Measurements from ENCODE around the gene ROR2. TPM values are rescaled to one million over a fixed set of nuclear protein-coding genes. Genes with fewer than 3 reads are reported as not detected.
A peak's percentile ranks its signal among the peaks of the same experiment; 100 is the strongest.
"Not testable (repeated sequence)": the region's sequence is repeated elsewhere in the genome, so short reads cannot be mapped to it uniquely, and the experiment has no call there.

The ROR2 gene
- total and polyA plus RNA-seq, 2 experiments from 2014 or later: 8.1 to 18.8 TPM

DNA sequence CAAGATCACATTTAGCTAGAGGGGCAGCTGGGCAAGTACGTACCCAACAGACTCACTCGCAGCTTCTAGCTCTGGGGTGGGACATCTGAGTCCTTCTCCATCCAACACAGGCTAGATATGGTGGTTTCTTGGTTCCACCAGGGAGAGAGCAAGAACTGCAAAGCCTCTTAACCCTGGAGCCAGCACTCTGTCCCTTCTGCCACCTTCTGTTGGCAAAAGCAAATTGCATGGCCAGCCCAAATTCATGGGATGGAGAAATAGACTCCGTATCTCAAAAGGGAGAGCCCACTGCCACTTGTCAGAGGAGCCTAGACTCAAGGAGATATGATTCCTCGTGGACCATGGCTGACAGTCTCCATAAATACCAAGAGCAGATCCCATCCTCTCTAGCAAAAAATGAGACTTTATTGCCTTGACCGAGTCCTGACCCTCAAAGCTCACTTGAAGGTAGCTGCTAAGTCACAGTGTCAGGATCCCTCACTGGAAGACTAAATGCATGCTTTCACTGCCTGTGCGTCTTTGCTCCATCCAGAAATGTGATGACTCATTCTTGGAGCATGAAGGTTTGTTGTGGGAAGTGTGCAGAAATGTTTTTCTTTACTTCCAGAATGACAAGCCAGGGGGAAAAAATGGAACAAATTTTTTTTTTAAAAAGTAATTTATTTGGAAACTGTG lies 28.8 kb upstream of the ROR2 start:
- peaks cover 11% of the 10 kb centered on the region for H3K27me3 Mint-ChIP-seq (ENCODE audit: insufficient read depth, low read depth, poor library complexity)

GRCh38 chr9:91975254-91975653 lies 25.2 kb upstream of the ROR2 start:
- not testable (repeated sequence) for H3K4me2 ChIP-seq; H3K27me3 ChIP-seq (ENCODE audit: insufficient read depth); H2AFZ ChIP-seq; ATAC-seq; H3K4me1 Mint-ChIP-seq; H3K27ac Mint-ChIP-seq; H3K27me3 Mint-ChIP-seq (ENCODE audit: insufficient read depth, low read depth, poor library complexity); H3K27ac ChIP-seq (ENCODE audit: low read depth); H3K79me2 ChIP-seq (replicated peaks; ENCODE audit: insufficient read depth); DNase-seq (ENCODE audit: low spot score); H3K9me3 Mint-ChIP-seq; H3K36me3 ChIP-seq (ENCODE audit: insufficient read depth); H3K4me3 ChIP-seq; H3F3A ChIP-seq (replicated peaks; ENCODE audit: low read depth); H3K4me1 ChIP-seq (ENCODE audit: insufficient read depth); H3K9me2 ChIP-seq (ENCODE audit: insufficient read depth); H4K20me1 ChIP-seq (replicated peaks; ENCODE audit: insufficient read depth); H3K4me3 Mint-ChIP-seq; H3K36me3 Mint-ChIP-seq (ENCODE audit: low read depth)

More for the DNA sequence above, 28.8 kb upstream of the ROR2 start:
- H3K4me1 ChIP-seq (ENCODE audit: insufficient read depth): no peaks in the 10 kb centered on the region
- H3K27me3 ChIP-seq (ENCODE audit: insufficient read depth): no peaks in the 10 kb centered on the region
- H3K36me3 Mint-ChIP-seq (ENCODE audit: low read depth): peaks cover 14% of the 10 kb centered on the region; the same call in 2 of the 3 replicates
- H3K79me2 ChIP-seq (replicated peaks; ENCODE audit: insufficient read depth): no peaks in the 10 kb centered on the region
- no peak overlapping the region for H3K27ac ChIP-seq (ENCODE audit: low read depth)
- H2AFZ ChIP-seq: no peak overlapping the region
- peaks cover 3% of the 10 kb centered on the region; the same call in 1 of the 2 replicates for H3K9me2 ChIP-seq (ENCODE audit: insufficient read depth)
- no peaks in the 10 kb centered on the region for H3K36me3 ChIP-seq (ENCODE audit: insufficient read depth)
- peaks cover 6% of the 10 kb centered on the region; the same call in 2 of the 3 replicates for H3K4me1 Mint-ChIP-seq
- H3K4me3 ChIP-seq: no peak overlapping the region
- H3K9me3 Mint-ChIP-seq: peaks cover 34% of the 10 kb centered on the region
- TF ChIP-seq POLR2AphosphoS5 (IDR thresholded peaks at IDR 0.05; ENCODE audit: low read depth): no peak
- TF ChIP-seq, protein P1, sequence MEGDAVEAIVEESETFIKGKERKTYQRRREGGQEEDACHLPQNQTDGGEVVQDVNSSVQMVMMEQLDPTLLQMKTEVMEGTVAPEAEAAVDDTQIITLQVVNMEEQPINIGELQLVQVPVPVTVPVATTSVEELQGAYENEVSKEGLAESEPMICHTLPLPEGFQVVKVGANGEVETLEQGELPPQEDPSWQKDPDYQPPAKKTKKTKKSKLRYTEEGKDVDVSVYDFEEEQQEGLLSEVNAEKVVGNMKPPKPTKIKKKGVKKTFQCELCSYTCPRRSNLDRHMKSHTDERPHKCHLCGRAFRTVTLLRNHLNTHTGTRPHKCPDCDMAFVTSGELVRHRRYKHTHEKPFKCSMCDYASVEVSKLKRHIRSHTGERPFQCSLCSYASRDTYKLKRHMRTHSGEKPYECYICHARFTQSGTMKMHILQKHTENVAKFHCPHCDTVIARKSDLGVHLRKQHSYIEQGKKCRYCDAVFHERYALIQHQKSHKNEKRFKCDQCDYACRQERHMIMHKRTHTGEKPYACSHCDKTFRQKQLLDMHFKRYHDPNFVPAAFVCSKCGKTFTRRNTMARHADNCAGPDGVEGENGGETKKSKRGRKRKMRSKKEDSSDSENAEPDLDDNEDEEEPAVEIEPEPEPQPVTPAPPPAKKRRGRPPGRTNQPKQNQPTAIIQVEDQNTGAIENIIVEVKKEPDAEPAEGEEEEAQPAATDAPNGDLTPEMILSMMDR (conservative IDR thresholded peaks at IDR 0.05; ENCODE audit: low read depth in 2 of 2): peak; percentile 62 to 85
- no peak overlapping the region for H3K27ac Mint-ChIP-seq
- H3F3A ChIP-seq (replicated peaks; ENCODE audit: low read depth): no peaks in the 10 kb centered on the region
- peak; percentile 92 for ATAC-seq
- no peak overlapping the region for H3K4me2 ChIP-seq
- DNase-seq (ENCODE audit: low spot score): peak; percentile 69
- H4K20me1 ChIP-seq (replicated peaks; ENCODE audit: insufficient read depth): no peaks in the 10 kb centered on the region
- H3K4me3 Mint-ChIP-seq: no peak overlapping the region

GRCh38 chr9:91972711-91973110 lies 22.7 kb upstream of the ROR2 start:
- Histone ChIP-seq H3F3A (replicated peaks; ENCODE audit: low read depth) (no peaks in the 10 kb centered on the region), H3K9me2 (ENCODE audit: insufficient read depth) (no peaks in the 10 kb centered on the region), H3K79me2 (replicated peaks; ENCODE audit: insufficient read depth) (no peaks in the 10 kb centered on the region), H3K27me3 (ENCODE audit: insufficient read depth) (no peaks in the 10 kb centered on the region), H3K4me2 (no peak overlapping the region), H4K20me1 (replicated peaks; ENCODE audit: insufficient read depth) (no peaks in the 10 kb centered on the region), H2AFZ (no peak overlapping the region; the same call in 1 of the 2 replicates), H3K27ac (ENCODE audit: low read depth) (no peak overlapping the region), H3K4me3 (no peak overlapping the region), H3K4me1 (ENCODE audit: insufficient read depth) (no peaks in the 10 kb centered on the region), H3K36me3 (ENCODE audit: insufficient read depth) (no peaks in the 10 kb centered on the region)
- H3K4me1 Mint-ChIP-seq: no peaks in the 10 kb centered on the region
- no peak overlapping the region for H3K27ac Mint-ChIP-seq
- no peak for DNase-seq (ENCODE audit: low spot score)
- no peaks in the 10 kb centered on the region for H3K36me3 Mint-ChIP-seq (ENCODE audit: low read depth)
- no peak for ATAC-seq
- H3K27me3 Mint-ChIP-seq (ENCODE audit: insufficient read depth, low read depth, poor library complexity): peaks cover 3% of the 10 kb centered on the region
- H3K9me3 Mint-ChIP-seq: no peaks in the 10 kb centered on the region
- no peak overlapping the region for H3K4me3 Mint-ChIP-seq
- TF ChIP-seq, protein P1 (conservative IDR thresholded peaks at IDR 0.05; ENCODE audit: low read depth in 2 of 2): no peak
- TF ChIP-seq, protein P2, sequence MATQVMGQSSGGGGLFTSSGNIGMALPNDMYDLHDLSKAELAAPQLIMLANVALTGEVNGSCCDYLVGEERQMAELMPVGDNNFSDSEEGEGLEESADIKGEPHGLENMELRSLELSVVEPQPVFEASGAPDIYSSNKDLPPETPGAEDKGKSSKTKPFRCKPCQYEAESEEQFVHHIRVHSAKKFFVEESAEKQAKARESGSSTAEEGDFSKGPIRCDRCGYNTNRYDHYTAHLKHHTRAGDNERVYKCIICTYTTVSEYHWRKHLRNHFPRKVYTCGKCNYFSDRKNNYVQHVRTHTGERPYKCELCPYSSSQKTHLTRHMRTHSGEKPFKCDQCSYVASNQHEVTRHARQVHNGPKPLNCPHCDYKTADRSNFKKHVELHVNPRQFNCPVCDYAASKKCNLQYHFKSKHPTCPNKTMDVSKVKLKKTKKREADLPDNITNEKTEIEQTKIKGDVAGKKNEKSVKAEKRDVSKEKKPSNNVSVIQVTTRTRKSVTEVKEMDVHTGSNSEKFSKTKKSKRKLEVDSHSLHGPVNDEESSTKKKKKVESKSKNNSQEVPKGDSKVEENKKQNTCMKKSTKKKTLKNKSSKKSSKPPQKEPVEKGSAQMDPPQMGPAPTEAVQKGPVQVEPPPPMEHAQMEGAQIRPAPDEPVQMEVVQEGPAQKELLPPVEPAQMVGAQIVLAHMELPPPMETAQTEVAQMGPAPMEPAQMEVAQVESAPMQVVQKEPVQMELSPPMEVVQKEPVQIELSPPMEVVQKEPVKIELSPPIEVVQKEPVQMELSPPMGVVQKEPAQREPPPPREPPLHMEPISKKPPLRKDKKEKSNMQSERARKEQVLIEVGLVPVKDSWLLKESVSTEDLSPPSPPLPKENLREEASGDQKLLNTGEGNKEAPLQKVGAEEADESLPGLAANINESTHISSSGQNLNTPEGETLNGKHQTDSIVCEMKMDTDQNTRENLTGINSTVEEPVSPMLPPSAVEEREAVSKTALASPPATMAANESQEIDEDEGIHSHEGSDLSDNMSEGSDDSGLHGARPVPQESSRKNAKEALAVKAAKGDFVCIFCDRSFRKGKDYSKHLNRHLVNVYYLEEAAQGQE (IDR thresholded peaks at IDR 0.05; ENCODE audit: unreplicated experiment): no peak
- TF ChIP-seq STAT1 (IDR thresholded peaks at IDR 0.05; ENCODE audit: unreplicated experiment) (no peak), JUNB (IDR thresholded peaks at IDR 0.05; ENCODE audit: unreplicated experiment) (no peak), ZNF114 (CRISPR knock-in tag; IDR thresholded peaks at IDR 0.05) (no peak), ZNF331 (CRISPR knock-in tag; IDR thresholded peaks at IDR 0.05; ENCODE audit: low read depth) (no peak)

All from GM23338 (cell line).